ENCODE data around the gene MYO5C. TPM values are rescaled to one million over a fixed set of nuclear protein-coding genes. Genes with fewer than 3 reads are reported as not detected.

Gene MYO5C
- total and polyA plus RNA-seq, 4 donors, result 4.2 to 15.8 (median 6.6) TPM

DNA sequence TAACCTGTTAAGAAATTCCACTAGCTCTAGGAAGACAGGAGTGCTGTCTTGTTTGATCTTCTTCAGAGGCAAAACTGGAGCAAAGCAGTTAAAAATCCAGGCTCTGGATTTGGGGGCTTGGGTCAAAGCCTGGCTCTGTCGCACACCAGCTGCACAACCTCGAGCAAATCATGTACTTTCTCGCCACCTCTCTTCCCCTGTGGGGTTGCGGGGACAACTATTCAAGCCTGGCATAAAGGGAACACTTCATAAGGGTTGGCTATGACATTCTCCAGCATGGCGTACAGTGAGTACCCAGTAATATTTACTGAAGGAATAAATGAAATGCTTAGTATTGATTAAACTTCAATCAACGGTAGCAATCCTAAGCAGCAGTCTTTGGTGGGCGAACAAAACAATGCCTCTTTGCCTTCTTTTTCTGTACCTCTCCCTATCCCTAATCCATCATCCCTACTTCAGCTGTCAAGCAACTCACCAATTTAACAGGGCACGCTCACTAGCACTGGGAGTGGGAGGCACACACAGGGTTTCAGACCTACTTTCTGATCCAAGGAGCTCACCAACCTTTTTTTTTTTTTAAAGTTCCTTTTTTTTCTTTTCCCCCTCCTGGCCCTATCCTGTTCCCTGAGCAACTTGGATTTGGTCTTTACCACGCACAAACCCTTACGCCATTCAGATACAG lies 137.4 kb downstream of the MYO5C start:
- H3K9me3 ChIP-seq (ENCODE audit: control insufficient read depth, insufficient read depth, low read length), result no peaks in the 10 kb centered on the region
- no peak for DNase-seq (ENCODE audit: low read depth in 4 of 6, low spot score in 6 of 6)
- peaks cover 14% of the 10 kb centered on the region for H3K36me3 ChIP-seq (ENCODE audit: control insufficient read depth, insufficient read depth, low read length)
- H3K4me3 ChIP-seq (ENCODE audit: low read depth, low read length), result no peak overlapping the region
- 67% methylated on average over 8 of the region's 10 CpGs for WGBS (ENCODE audit: insufficient coverage)
- peaks cover 3% of the 10 kb centered on the region for H3K4me1 ChIP-seq (ENCODE audit: control insufficient read depth, insufficient read depth, low read length)
- no peaks in the 10 kb centered on the region for H3K27me3 ChIP-seq (ENCODE audit: control insufficient read depth, insufficient read depth, low read length)
- no peak overlapping the region for H3K27ac ChIP-seq (ENCODE audit: low read depth, low read length)

DNA sequence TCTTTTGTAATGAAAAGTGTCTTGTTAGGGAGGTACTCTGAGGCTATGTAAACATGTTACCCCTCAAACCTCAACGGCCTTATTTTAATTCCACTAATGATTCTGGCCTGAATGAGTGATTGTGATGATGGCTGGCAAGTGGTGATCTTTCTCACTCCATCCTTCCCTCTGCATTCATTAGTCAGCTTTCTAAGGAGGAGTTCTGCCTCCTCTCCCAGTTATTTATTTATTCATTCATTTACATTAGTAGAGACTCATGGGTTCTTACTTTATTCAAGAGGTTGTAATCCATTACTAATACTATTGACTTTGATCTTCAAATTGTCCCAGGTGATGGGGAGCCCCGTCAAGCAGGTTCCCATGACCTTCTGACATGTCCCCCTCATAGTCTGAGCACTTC lies 139.7 kb downstream of the MYO5C start:
- DNase-seq (ENCODE audit: low read depth in 4 of 6, low spot score in 6 of 6), result no peak
- H3K36me3 ChIP-seq (ENCODE audit: control insufficient read depth, insufficient read depth, low read length), result peaks cover 21% of the 10 kb centered on the region
- no peak overlapping the region for H3K27ac ChIP-seq (ENCODE audit: low read depth, low read length)
- no peak overlapping the region for H3K4me3 ChIP-seq (ENCODE audit: low read depth, low read length)
- WGBS (ENCODE audit: insufficient coverage), result 83% methylated on average over 1 of the region's 2 CpGs
- H3K4me1 ChIP-seq (ENCODE audit: control insufficient read depth, insufficient read depth, low read length), result no peaks in the 10 kb centered on the region
- H3K9me3 ChIP-seq (ENCODE audit: control insufficient read depth, insufficient read depth, low read length), result no peaks in the 10 kb centered on the region
- H3K27me3 ChIP-seq (ENCODE audit: control insufficient read depth, insufficient read depth, low read length), result no peaks in the 10 kb centered on the region

DNA sequence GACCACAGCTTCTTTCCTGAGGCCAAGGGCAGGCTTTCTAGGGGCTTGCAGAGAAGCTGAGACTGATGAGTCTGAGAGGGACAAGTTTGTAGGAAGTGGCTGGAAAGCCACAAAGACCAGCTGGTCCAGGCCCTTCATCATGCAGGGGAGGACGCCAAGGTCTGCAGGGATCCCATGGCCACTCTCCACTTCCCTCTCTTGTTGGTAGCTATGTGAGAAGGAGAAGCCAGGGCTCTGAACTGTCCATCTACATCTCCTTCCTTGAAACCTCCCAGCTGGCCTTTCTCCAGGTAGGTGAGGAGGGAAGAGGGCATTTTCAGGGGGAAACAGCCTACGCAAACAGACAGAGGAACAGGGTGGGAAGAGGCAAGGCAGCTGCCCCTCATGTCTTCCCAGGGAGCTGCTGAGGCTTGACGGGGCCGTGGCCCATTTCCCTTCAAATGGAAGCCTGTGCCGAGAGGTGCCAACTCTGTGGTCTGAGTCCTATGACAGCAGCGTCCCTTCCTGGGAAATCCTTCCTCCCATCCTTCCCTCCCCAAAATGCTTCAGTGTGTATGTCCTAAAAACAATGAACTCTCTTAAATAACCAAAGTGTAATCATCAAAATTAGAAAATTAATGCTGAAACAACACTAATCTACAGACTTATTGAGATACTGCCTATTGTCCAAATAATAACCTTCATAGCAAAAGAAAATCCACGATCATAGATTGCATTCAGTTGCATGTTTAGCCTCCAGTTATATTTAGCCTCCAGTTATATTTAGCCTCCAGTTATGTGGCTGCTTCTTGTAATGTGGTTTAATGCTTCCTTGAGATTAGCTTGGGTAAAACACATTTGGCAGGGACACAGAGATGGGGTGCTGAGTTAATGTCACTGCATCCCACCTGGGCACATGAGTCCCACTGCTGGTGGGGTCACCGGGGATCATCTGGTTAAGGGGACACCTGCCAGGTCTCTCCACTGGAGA lies 140.4 kb downstream of the MYO5C start:
- Histone ChIP-seq H3K27ac (ENCODE audit: low read depth, low read length) (no peak overlapping the region), H3K36me3 (ENCODE audit: control insufficient read depth, insufficient read depth, low read length) (peaks cover 27% of the 10 kb centered on the region)
- 92% methylated on average over 3 of the region's 8 CpGs for WGBS (ENCODE audit: insufficient coverage)

DNA sequence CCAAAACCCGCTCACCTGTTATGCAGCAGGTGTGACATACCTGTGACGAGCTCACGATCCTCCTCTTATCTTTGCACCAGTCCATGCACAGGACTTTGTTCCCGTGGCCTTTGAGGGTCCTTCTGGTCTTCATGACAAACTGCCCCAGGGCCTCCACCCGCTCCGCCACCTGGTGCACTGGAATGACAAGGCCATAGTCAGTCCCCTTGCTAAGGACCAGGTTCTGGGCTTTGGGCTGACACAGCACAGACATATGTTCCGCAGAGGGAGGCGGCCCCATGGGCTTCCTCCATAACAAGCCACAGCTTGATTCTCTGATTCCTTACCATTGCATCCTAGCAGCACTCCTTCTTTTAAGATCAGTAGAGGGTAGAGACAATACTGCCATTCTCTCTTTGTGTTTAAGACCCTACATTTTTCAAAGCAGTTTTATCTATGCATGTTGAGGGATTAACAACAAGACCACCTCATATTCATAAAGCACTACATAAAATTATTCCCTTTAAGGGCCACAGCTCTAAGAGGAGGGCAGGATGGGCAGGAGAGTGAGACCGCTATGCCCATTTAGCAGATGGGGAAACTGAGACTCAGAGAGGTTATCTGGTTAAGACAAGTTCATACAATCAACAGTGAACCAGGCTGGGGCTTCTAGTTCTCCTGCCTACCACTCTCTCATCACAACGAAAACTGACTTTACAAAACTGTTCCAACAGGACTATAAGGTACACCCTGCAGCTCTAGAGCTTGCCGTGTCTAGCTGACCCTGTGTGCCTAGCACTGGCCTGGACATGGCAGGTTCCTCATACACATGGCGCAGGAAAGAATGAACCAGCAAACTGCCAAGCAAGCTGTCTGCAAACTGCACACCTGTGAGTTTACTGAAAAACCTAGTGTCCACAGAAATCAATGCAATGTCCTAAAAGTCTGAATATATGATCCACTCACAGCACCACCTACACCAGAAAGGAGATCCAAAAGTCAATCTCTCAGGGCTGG lies 141.4 kb downstream of the MYO5C start:
- no peaks in the 10 kb centered on the region for H3K27me3 ChIP-seq (ENCODE audit: control insufficient read depth, insufficient read depth, low read length)
- H3K4me1 ChIP-seq (ENCODE audit: control insufficient read depth, insufficient read depth, low read length), result no peaks in the 10 kb centered on the region
- H3K27ac ChIP-seq (ENCODE audit: low read depth, low read length), result no peak overlapping the region
- DNase-seq (ENCODE audit: low read depth in 4 of 6, low spot score in 6 of 6), result no peak
- peaks cover 29% of the 10 kb centered on the region for H3K36me3 ChIP-seq (ENCODE audit: control insufficient read depth, insufficient read depth, low read length)
- no peak overlapping the region for H3K4me3 ChIP-seq (ENCODE audit: low read depth, low read length)
- 96% methylated on average over 10 of the region's 12 CpGs for WGBS (ENCODE audit: insufficient coverage)
- H3K9me3 ChIP-seq (ENCODE audit: control insufficient read depth, insufficient read depth, low read length), result no peaks in the 10 kb centered on the region

More for the DNA sequence above, 140.4 kb downstream of the MYO5C start:
- DNase-seq (ENCODE audit: low read depth in 4 of 6, low spot score in 6 of 6), result no peak
- Histone ChIP-seq H3K4me1 (ENCODE audit: control insufficient read depth, insufficient read depth, low read length) (no peaks in the 10 kb centered on the region), H3K9me3 (ENCODE audit: control insufficient read depth, insufficient read depth, low read length) (no peaks in the 10 kb centered on the region), H3K4me3 (ENCODE audit: low read depth, low read length) (no peak overlapping the region), H3K27me3 (ENCODE audit: control insufficient read depth, insufficient read depth, low read length) (no peaks in the 10 kb centered on the region)

DNA sequence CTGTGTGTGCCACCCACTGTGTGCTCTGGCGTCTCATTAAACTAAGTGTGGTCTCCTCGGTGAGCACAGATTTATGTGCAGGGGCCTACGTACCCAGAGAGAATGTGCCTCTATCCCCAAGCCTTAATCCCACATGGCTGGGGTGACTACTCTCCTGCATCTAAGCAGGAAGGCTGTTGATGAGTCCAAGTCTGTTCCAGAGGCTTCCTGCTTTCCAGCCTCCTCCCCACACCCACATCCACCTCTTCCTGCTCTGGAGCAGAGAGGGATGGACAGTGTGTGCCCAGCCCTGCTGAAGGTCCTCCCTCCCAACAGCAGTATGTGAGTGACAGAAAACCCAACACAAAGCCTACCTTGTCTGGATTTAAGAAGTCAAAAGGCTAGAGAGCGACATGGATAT lies 144.3 kb downstream of the MYO5C start:
- H3K9me3 ChIP-seq (ENCODE audit: control insufficient read depth, insufficient read depth, low read length), result no peaks in the 10 kb centered on the region
- no peak overlapping the region for H3K27ac ChIP-seq (ENCODE audit: low read depth, low read length)
- 63% methylated on average over 3 of the region's 4 CpGs for WGBS (ENCODE audit: insufficient coverage)
- H3K4me1 ChIP-seq (ENCODE audit: control insufficient read depth, insufficient read depth, low read length), result no peaks in the 10 kb centered on the region
- no peak overlapping the region for H3K4me3 ChIP-seq (ENCODE audit: low read depth, low read length)
- peaks cover 39% of the 10 kb centered on the region for H3K36me3 ChIP-seq (ENCODE audit: control insufficient read depth, insufficient read depth, low read length)
- no peak for DNase-seq (ENCODE audit: low read depth in 4 of 6, low spot score in 6 of 6)
- H3K27me3 ChIP-seq (ENCODE audit: control insufficient read depth, insufficient read depth, low read length), result no peaks in the 10 kb centered on the region

DNA sequence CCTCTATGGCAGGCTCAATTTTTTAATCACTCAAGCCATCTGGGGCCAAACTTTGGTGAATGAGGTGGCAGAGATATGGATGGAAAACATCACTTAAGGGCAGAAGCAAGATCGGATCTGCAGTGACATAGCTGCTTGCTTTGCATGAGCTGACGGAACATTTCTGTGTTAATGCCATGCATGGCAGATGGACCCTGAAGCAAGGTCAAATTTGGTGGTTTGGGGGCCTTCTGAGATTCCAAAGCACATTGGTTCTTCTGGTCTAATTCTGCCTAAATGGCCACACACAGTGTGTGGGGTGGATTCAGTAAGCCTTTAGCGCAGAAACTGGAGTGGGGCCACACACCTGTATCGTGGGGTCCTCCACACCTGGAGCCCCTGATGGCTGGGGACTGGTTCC lies 144.7 kb downstream of the MYO5C start:
- H3K9me3 ChIP-seq (ENCODE audit: control insufficient read depth, insufficient read depth, low read length), result no peaks in the 10 kb centered on the region
- H3K27me3 ChIP-seq (ENCODE audit: control insufficient read depth, insufficient read depth, low read length), result no peaks in the 10 kb centered on the region
- no peaks in the 10 kb centered on the region for H3K4me1 ChIP-seq (ENCODE audit: control insufficient read depth, insufficient read depth, low read length)
- WGBS (ENCODE audit: insufficient coverage), result 73% methylated on average over 4 of the region's 4 CpGs
- H3K4me3 ChIP-seq (ENCODE audit: low read depth, low read length), result no peak overlapping the region
- H3K27ac ChIP-seq (ENCODE audit: low read depth, low read length), result no peak overlapping the region
- DNase-seq (ENCODE audit: low read depth in 4 of 6, low spot score in 6 of 6), result no peak
- peaks cover 39% of the 10 kb centered on the region for H3K36me3 ChIP-seq (ENCODE audit: control insufficient read depth, insufficient read depth, low read length)

DNA sequence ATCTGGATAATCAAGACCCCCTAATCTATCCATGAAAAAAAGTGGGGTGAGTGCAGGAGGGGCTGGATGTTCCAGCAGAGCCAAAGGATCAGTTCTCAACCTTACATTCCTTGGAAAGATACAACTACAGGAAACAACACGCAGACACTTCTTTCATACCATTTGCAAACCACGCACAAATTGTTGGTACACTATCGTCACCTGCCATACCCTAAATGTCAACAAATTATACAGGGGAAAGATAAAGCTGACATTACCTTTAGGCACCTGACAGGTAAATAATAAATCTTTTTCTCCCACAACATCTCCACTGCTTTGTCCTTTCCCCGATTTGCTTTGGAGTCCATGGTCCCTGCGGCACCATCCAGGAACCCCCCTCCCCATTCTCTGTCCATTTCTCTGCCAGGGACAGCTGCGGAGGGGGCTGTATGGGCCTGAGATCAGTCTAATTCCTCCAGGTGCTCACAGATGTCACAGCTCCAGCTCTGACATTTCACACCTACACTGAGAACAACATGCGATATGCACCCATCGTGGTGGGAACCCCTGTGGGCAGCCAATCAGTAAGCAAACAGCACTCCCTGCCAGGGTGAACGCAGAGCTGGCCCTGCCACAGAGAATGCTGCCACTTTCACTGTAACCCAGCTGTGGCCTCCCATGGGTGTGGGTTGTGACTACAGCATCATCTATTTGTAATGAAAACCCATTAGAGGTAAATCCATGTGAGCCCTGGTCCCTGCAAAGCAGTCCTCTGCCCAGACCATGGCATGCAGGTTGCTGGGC lies 145.4 kb downstream of the MYO5C start:
- no peaks in the 10 kb centered on the region for H3K9me3 ChIP-seq (ENCODE audit: control insufficient read depth, insufficient read depth, low read length)
- no peak for DNase-seq (ENCODE audit: low read depth in 4 of 6, low spot score in 6 of 6)
- H3K4me3 ChIP-seq (ENCODE audit: low read depth, low read length), result no peak overlapping the region
- peaks cover 39% of the 10 kb centered on the region for H3K36me3 ChIP-seq (ENCODE audit: control insufficient read depth, insufficient read depth, low read length)
- H3K4me1 ChIP-seq (ENCODE audit: control insufficient read depth, insufficient read depth, low read length), result no peaks in the 10 kb centered on the region
- 92% methylated on average over 7 of the region's 9 CpGs for WGBS (ENCODE audit: insufficient coverage)
- no peaks in the 10 kb centered on the region for H3K27me3 ChIP-seq (ENCODE audit: control insufficient read depth, insufficient read depth, low read length)
- H3K27ac ChIP-seq (ENCODE audit: low read depth, low read length), result no peak overlapping the region

DNA sequence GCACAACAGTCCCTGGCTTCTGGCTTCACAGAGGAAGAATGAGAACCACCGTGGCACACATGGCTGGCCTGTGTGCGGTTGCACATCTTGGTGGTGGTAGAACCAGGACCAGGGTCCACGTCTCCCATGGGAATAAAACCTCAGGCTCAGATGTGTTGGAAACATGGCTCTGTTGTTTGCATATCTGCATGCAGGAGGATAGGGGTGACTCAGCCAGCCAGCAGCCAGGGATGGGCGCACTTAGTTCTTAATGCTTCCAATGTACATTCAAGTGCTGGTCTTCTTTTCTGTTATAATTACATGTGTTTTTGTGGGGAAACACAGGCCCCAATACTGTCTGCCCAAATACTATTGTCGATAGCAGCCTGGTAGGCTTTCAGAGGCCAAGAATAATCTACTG lies 147.2 kb downstream of the MYO5C start:
- H3K27me3 ChIP-seq (ENCODE audit: control insufficient read depth, insufficient read depth, low read length), result no peaks in the 10 kb centered on the region
- H3K27ac ChIP-seq (ENCODE audit: low read depth, low read length), result no peak overlapping the region
- H3K9me3 ChIP-seq (ENCODE audit: control insufficient read depth, insufficient read depth, low read length), result no peaks in the 10 kb centered on the region
- 95% methylated on average over 4 of the region's 5 CpGs for WGBS (ENCODE audit: insufficient coverage)
- no peak for DNase-seq (ENCODE audit: low read depth in 4 of 6, low spot score in 6 of 6)
- H3K36me3 ChIP-seq (ENCODE audit: control insufficient read depth, insufficient read depth, low read length), result peaks cover 45% of the 10 kb centered on the region
- H3K4me1 ChIP-seq (ENCODE audit: control insufficient read depth, insufficient read depth, low read length), result no peaks in the 10 kb centered on the region
- no peak overlapping the region for H3K4me3 ChIP-seq (ENCODE audit: low read depth, low read length)
